OCI-LY3 (cell line): ENCODE results near the gene PHTF1.

Experiments
- H2AFZ ChIP-seq: fragments of 200-600, 300-600 bp; shearing (Covaris generic); 2 replicates; pipeline ENCODE4 v1.6.0; 2014; ENCODE audit warnings: antibody characterized with exemption, low read depth, low read length
- H3K27ac ChIP-seq: fragments of 200-600, 300-600 bp; sonication (generic); 2 replicates; pipeline ENCODE4 v1.5.1; 2014; ENCODE audit warnings: mild to moderate bottlenecking, low read length, moderate library complexity, mixed read lengths
- H3K27me3 ChIP-seq: fragments of 200-600, 300-600 bp; sonication (generic); 2 replicates; pipeline ENCODE4 v1.6.1; 2014; ENCODE audit warnings: low read depth, low read length, mixed read lengths
- H3K36me3 ChIP-seq: fragments of 200-600, 300-600 bp; sonication (generic); replicated peaks from 2 replicates; pipeline ENCODE3; 2014; ENCODE audit warnings: low read depth, low read length, mixed read lengths
- H3K4me1 ChIP-seq: fragments of 300-600, 200-600 bp; sonication (generic); 2 replicates; pipeline ENCODE4 v1.6.1; 2014; ENCODE audit warnings: low read length, mixed read lengths
- H3K4me2 ChIP-seq: fragments of 200-600, 300-600 bp; sonication (generic); 2 replicates; pipeline ENCODE4 v1.6.1; 2014; ENCODE audit warnings: low read length, mixed read lengths
- H3K4me3 ChIP-seq: fragments of 300-600, 200-600 bp; sonication (generic); 2 replicates; pipeline ENCODE4 v1.5.1; 2014; ENCODE audit warnings: antibody characterized with exemption, mild to moderate bottlenecking, low read length, moderate library complexity
- H3K79me2 ChIP-seq: fragments of 300-600, 200-600 bp; shearing (Covaris generic); 2 replicates; pipeline ENCODE4 v1.6.1; 2014; ENCODE audit warnings: mild to moderate bottlenecking, low read length, mixed read lengths
- H3K9ac ChIP-seq: fragments of 300-600, 200-600 bp; shearing (Covaris generic); 2 replicates; pipeline ENCODE4 v1.6.0; 2014; ENCODE audit warnings: mild to moderate bottlenecking, low read length, moderate library complexity
- H3K9me3 ChIP-seq: fragments of 200-600, 300-600 bp; shearing (Covaris generic); 2 replicates; pipeline ENCODE4 v1.6.1; 2014; ENCODE audit warnings: low read length, mixed read lengths; ENCODE audit not compliant: insufficient read depth
- H4K20me1 ChIP-seq: fragments of 200-600, 300-600 bp; sonication (generic); 2 replicates; pipeline ENCODE4 v1.6.1; 2016; ENCODE audit warnings: low read length, mixed read lengths; ENCODE audit not compliant: insufficient read depth
- CTCF ChIP-seq: fragments of 200-600, 300-600 bp; sonication (generic); IDR thresholded peaks from 2 replicates; pipeline ENCODE4 v1.5.1; 2014; ENCODE audit warnings: antibody characterized with exemption, low read length, low read depth
- EZH2phosphoT487 ChIP-seq: fragments of 200-600 bp; shearing (Covaris generic); IDR thresholded peaks from 2 replicates; pipeline ENCODE4 v1.6.1; 2018; ENCODE audit warnings: antibody characterized with exemption, mixed run types, low read depth

PHTF1 gene

DNA sequence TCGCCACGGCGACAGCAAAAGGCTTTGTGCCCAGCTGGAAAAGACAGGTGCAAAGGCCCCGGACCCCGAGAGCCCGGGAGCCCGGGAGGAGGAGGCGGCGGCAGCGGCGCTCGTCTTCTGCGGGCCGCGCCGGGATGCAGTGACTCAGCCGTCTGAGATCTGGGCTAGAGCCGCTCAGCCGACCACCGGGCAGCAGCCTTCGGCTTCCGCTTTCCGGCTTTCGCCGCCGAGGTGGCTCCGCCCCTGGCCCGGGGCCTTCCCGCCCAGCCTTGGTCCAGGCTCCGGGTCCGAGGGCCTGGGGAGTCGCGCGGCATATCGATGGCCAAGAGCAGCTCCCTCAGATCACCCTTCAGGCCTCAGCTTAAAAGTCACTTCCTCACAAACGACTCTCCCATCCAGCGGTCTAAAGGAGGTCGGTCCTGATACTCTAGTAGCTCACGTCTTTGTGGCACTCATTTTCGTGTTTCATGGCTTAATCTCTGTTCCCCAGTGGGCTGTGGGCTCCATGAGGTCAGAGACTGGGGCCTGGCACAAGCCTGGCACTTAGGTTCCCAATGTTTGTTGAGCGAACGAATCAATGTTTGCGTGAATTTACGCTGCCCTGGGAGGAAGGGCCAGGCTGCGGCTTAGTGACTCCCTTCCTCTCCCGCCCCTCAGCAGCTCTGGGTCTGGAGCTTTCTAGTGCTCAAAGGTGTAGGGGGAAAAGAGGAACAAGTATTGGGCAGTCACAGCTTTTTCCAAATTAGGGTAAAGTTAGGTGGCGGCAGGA is at the start of gene PHTF1:
TSS of gene PHTF1 (minus strand) at position 154 of the 769 bp plus-strand sequence. CDS start 783 bp downstream, outside the sequence.
- peak within 1 kb of the TSS; percentile 98 for H3K9ac ChIP-seq
- peak within 1 kb of the TSS; percentile 99 for H2AFZ ChIP-seq
- H3K79me2 ChIP-seq, result peaks cover 19% of the 10 kb centered on the region
- peak within 1 kb of the TSS; percentile 92 for H3K27ac ChIP-seq
- H3K9me3 ChIP-seq, result no peaks in the 10 kb centered on the region
- H4K20me1 ChIP-seq, result no peaks in the 10 kb centered on the region
- H3K4me3 ChIP-seq, result peak within 1 kb of the TSS; percentile 90
- peak within 1 kb of the TSS; percentile 92 for H3K4me2 ChIP-seq
- peaks cover 12% of the 10 kb centered on the region; the same call in 1 of the 2 replicates for H3K4me1 ChIP-seq
- no peak for TF ChIP-seq EZH2phosphoT487
- no peak for TF ChIP-seq CTCF
- H3K36me3 ChIP-seq, result peaks cover under 1% of the 10 kb centered on the region
- no peaks in the 10 kb centered on the region for H3K27me3 ChIP-seq

GRCh38 chr1:113808450-113809195 is 49.3 kb upstream of the PHTF1 start:
- Histone ChIP-seq H3K27me3 (no peaks in the 10 kb centered on the region), H3K36me3 (peaks cover 8% of the 10 kb centered on the region), H3K9ac (no peak overlapping the region), H4K20me1 (peaks cover 30% of the 10 kb centered on the region), H3K4me1 (peaks cover 18% of the 10 kb centered on the region), H3K9me3 (no peaks in the 10 kb centered on the region), H3K4me3 (no peak overlapping the region), H3K4me2 (no peak overlapping the region), H3K79me2 (peaks cover 83% of the 10 kb centered on the region), H2AFZ (no peak overlapping the region), H3K27ac (no peak overlapping the region)
- TF ChIP-seq CTCF (no peak), EZH2phosphoT487 (no peak)

DNA sequence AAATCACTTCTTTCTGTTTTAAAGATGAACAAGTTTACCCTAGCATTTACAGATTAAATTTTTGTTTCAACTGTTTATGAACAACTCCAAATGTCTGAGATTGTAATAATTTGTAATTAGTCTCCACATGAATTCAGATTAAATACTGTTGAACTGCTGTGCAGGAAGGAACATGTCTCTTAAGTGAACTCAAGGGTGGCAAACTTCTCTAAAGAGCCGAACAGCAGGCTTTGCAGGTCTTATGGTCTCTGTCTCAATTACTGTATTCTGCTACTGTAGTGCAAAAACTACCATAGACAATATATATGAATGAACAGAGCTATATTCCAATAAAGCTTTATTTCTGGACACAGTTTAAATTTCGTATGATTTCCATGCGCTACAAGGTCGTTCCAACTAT is 46.4 kb upstream of the PHTF1 start:
- Histone ChIP-seq H3K9ac (no peak overlapping the region), H3K79me2 (peaks cover 98% of the 10 kb centered on the region), H3K27ac (no peak overlapping the region), H3K9me3 (no peaks in the 10 kb centered on the region), H2AFZ (no peak overlapping the region), H3K4me2 (no peak overlapping the region), H3K36me3 (peaks cover 8% of the 10 kb centered on the region), H4K20me1 (peaks cover 44% of the 10 kb centered on the region), H3K4me1 (peaks cover 19% of the 10 kb centered on the region), H3K4me3 (no peak overlapping the region), H3K27me3 (no peaks in the 10 kb centered on the region)
- TF ChIP-seq EZH2phosphoT487 (no peak), CTCF (no peak)

DNA sequence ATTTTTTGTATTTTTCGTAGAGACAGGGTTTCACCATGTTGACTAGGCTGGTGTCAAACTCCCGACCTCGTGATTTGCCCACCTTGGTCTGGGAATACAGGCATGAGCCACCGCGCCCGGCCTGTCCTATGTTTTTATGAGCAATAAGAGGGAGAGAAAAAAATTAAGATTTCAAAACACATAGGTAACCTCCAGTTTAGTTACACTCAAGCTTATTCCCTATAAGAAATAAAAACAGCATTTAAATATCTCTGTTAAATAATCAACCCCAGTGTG is 45.9 kb upstream of the PHTF1 start:
- Histone ChIP-seq H3K36me3 (peaks cover 8% of the 10 kb centered on the region), H3K27ac (no peak overlapping the region), H3K9ac (no peak overlapping the region), H3K9me3 (no peaks in the 10 kb centered on the region), H2AFZ (no peak overlapping the region), H4K20me1 (peaks cover 41% of the 10 kb centered on the region), H3K4me2 (no peak overlapping the region), H3K4me1 (peaks cover 16% of the 10 kb centered on the region), H3K27me3 (no peaks in the 10 kb centered on the region), H3K79me2 (peaks cover 98% of the 10 kb centered on the region), H3K4me3 (no peak overlapping the region)
- TF ChIP-seq EZH2phosphoT487 (no peak), CTCF (no peak)
